ENCODE data around the gene TNFSF4. TPM values are rescaled to one million over a fixed set of nuclear protein-coding genes. Genes with fewer than 3 reads are reported as not detected.
A peak's percentile ranks its signal among the peaks of the same experiment; 100 is the strongest.

Gene TNFSF4
- total and polyA plus RNA-seq, 2 of the 13 experiments (the other 11 are each of a cell fraction or from before 2014, with no cell fraction given) = 2.4 to 7.9 TPM

- in situ Hi-C loops (cut with HindIII; ENCODE audit: extremely low pct_ligation_motif_present, low pct_unique_long_range_greater_than_20kb) = no loop called here
- Histone ChIP-seq H4K20me1 (ENCODE audit: insufficient read depth, low read length) (no peaks in the 10 kb centered on the region), H3K4me3 (replicated peaks in 1 of 3; ENCODE audit: insufficient read depth in 1 of 3, low read depth in 2 of 3, low read length in 3 of 3) (no peak overlapping the region), H3K27ac (ENCODE audit: extremely low read length, insufficient read depth, low read length) (no peak overlapping the region), H3K27me3 (ENCODE audit: control insufficient read depth in 1 of 2, insufficient read depth in 2 of 2, low read length in 2 of 2) (no peaks in the 10 kb centered on the region), H3K36me3 (replicated peaks in 1 of 2; ENCODE audit: control insufficient read depth in 1 of 2, insufficient read depth in 2 of 2, low read length in 2 of 2) (no peaks in the 10 kb centered on the region), H3K4me1 (ENCODE audit: insufficient read depth, low read length) (peaks cover 11% of the 10 kb centered on the region; the same call in 1 of the 2 replicates), H3K9me3 (ENCODE audit: low read length) (peaks cover 27% of the 10 kb centered on the region), H3K4me2 (ENCODE audit: low read depth, low read length) (no peak overlapping the region), H3K79me2 (ENCODE audit: insufficient read depth, low read length) (no peaks in the 10 kb centered on the region), H2AFZ (ENCODE audit: low read length) (no peak overlapping the region), H3K9ac (ENCODE audit: insufficient read depth, low read depth, low read length) (no peak overlapping the region)
- POLR2A ChIA-PET = no interaction called here
- 0% methylated on average over 2 of the region's 2 CpGs for WGBS (ENCODE audit: low lambda C conversion rate)
- DNase-seq (ENCODE audit: low spot score) (no peak), ATAC-seq (no peak), FAIRE-seq (no peak)
- intact Hi-C loops (cut with micrococcal nuclease; ENCODE audit: unreplicated experiment) = no loop called here
- TF ChIP-seq CREB1 (IDR thresholded peaks at IDR 0.05) = peak; percentile 91
- no peak for TF ChIP-seq CREB1 (CRISPR knock-in tag; IDR thresholded peaks at IDR 0.05)
- TF ChIP-seq FOSL2 (CRISPR knock-in tag; IDR thresholded peaks at IDR 0.05) = 0 out of 2 replicates have a peak, but pooled peaks have one; percentile 21
- TF ChIP-seq CEBPZ (IDR thresholded peaks at IDR 0.05; ENCODE audit: low read length) = no peak
- no peak for TF ChIP-seq NFIB (CRISPR knock-in tag; IDR thresholded peaks at IDR 0.05; ENCODE audit: borderline replicate concordance)
- TF ChIP-seq ZNF251 (CRISPR knock-in tag; IDR thresholded peaks at IDR 0.05) = no peak
- TF ChIP-seq NR0B2 (CRISPR knock-in tag; IDR thresholded peaks at IDR 0.05) = no peak
- TF ChIP-seq ZKSCAN1 (IDR thresholded peaks at IDR 0.05; ENCODE audit: low read length) = no peak
- TF ChIP-seq GATAD1 (CRISPR knock-in tag; IDR thresholded peaks at IDR 0.05) = no peak
- no peak for TF ChIP-seq FOXK1 (CRISPR knock-in tag; IDR thresholded peaks at IDR 0.05; ENCODE audit: borderline replicate concordance, low read depth)
- TF ChIP-seq POLR2AphosphoS5 (IDR thresholded peaks at IDR 0.05; ENCODE audit: low read depth, low read length) = no peak
- no peak for TF ChIP-seq KDM1A (CRISPR knock-in tag; IDR thresholded peaks at IDR 0.05)
- TF ChIP-seq PREB (CRISPR knock-in tag; IDR thresholded peaks at IDR 0.05) = no peak
- peak; percentile 80 for TF ChIP-seq ATF7 (IDR thresholded peaks at IDR 0.05)
- no peak for TF ChIP-seq ATF7 (CRISPR knock-in tag; IDR thresholded peaks at IDR 0.05)
- TF ChIP-seq CEBPB (IDR thresholded peaks at IDR 0.05; ENCODE audit: borderline replicate concordance, low read depth, low read length) = peak; percentile 80; the same call in 1 of the 2 replicates
- TF ChIP-seq MXD4 (CRISPR knock-in tag; IDR thresholded peaks at IDR 0.05) = no peak
- BruUV-seq (replicated peaks) = no TSS peak
- CTCF ChIA-PET (ENCODE audit: low intra/inter-chr PET ratio, low total read pairs) = no interaction called here
Measured at GRCh38 chr1:173149887-173150286, 57.2 kb downstream of the TNFSF4 start.

Measured in HepG2 (cell line).